Midbrain (tissue), 1 donor: Measurements from ENCODE around the gene ANXA4.
"Not testable (repeated sequence)": the region's sequence is repeated elsewhere in the genome, so short reads cannot be mapped to it uniquely, and the experiment has no call there.

Experiments
- DNase-seq: peaks from one replicate; lab custom pipeline; 2025; lab: John Stamatoyannopoulos, UW

ANXA4 gene

DNA sequence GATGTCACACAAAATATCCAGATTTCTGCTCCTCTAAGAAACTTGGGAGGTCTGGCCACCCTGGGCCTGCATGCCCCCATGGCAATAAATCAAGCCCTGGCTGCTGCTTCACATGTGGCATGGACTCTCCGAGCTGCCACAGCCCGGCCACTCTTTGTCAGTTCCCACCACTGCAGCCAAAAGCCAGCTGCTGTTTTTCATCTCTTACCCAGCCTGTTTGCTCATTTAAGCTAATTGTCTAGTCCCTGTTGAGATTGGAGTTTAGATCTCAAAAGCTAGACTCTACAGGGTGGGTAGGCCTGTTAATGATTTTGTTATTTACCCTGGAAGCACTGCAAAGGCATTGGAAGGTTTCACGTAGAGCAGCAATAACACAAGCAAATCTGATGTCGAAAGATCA lies 20.9 kb upstream of the ANXA4 start:
- no peak for DNase-seq

- DNase-seq: no peak
Measured at GRCh38 chr2:69723791-69724190, 18.1 kb upstream of the ANXA4 start.

DNA sequence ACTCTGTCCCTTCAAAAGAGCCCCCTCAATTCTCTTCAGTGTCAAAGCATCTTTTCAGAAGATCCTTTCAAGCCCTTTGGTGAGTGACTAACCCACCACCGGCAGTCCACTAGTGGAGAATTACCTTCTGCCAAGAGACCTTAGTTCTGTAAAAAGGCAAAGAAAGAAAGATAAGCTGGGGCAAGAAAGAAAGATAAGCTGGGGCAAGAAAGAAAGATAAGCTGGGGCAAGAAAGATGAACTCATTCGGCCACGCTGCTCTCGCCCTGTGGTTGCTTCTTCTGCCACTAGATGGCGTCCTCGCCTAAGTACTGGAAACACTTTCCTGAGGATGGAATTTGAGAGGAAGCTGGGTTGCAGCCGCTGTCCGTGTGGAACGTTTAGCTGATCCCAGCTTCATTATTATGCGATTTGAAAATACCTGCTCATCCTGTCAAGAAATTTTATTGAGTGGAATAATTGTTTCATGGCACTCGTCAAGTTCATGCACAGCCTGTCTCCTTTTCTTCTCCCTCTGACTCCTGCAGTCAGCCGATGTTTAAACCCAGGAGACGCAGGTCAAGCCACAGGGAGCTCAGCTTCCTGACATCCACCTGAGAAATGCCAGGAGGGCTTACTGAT lies 17.3 kb upstream of the ANXA4 start:
- peak; percentile 85 for DNase-seq

DNA sequence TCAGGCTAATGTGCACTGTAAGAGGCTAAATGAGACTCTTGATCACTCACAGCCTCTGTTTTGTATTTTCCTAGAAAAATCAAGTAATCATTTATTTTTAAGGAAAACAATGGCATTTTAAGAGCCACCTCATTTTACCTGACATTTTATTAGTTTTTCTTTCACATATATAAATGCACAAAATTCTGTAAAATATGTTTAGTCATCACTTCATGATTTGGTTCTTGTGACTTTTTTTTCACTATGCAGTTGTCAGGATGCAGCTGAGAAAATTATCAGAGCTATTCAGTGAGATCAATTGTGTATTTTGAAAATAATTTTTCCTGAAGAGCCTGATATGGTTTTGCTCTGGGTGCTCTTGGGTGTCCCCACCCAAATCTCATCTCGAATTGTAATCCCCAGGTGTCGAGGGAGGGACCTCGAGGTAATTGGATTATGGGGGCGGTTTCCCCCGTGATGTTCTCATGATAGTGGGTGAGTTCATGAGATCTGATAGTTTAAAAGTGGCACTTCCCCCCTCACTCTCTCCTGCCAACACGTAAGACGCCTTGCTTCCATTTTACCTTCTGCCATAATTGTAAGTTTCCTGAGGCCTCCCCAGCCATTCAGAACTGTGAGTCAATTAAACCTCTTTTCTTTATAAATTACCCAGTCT lies 16.1 kb upstream of the ANXA4 start:
- DNase-seq: no peak

- DNase-seq: no peak
Measured at GRCh38 chr2:69729266-69729665, 12.7 kb upstream of the ANXA4 start.

- no peak for DNase-seq
Measured at GRCh38 chr2:69729781-69730180, 12.2 kb upstream of the ANXA4 start.

- no peak for DNase-seq
Measured at GRCh38 chr2:69731147-69731970, 10.6 kb upstream of the ANXA4 start.

- DNase-seq: no peak
Measured at GRCh38 chr2:69733342-69734034, 8.4 kb upstream of the ANXA4 start.

GRCh38 chr2:69734035-69734611 lies 7.8 kb upstream of the ANXA4 start:
- DNase-seq: no peak

DNA sequence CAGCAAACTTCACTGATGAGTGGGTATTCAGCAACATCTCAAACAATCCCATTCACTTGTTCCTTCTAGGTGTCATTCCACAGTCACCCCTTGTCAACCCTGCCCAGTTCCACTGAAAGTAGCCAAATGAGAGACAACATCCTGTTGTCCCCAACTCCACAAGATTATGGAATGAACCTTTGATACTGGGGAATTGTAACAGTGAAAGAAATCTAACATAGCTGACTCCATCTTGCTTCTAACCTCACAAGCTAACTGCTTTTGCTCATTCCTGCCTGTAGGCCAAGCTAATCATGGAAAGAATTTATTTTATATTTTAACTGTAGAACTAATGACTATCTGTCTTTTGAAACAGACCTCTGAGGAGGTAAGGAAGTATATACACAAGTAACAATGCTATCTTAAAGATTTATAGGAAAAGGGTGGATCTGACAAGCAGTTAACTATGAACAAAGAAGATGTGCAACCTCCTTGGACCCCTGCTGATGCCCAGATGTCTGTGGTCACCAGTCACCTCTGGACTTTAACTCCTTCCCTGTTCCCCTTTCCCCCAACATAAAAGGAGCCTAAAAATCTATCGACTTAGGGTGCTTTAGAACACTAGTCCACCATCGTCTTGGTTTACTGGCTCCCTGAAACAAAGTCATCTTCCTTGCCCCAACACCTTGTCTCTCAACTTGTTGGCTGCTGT lies 6.9 kb upstream of the ANXA4 start:
- DNase-seq: no peak

- DNase-seq: no peak
Measured at GRCh38 chr2:69735686-69736085, 6.2 kb upstream of the ANXA4 start.

- not testable (repeated sequence) for DNase-seq
Measured at GRCh38 chr2:69738149-69738548, 3.8 kb upstream of the ANXA4 start.

DNA sequence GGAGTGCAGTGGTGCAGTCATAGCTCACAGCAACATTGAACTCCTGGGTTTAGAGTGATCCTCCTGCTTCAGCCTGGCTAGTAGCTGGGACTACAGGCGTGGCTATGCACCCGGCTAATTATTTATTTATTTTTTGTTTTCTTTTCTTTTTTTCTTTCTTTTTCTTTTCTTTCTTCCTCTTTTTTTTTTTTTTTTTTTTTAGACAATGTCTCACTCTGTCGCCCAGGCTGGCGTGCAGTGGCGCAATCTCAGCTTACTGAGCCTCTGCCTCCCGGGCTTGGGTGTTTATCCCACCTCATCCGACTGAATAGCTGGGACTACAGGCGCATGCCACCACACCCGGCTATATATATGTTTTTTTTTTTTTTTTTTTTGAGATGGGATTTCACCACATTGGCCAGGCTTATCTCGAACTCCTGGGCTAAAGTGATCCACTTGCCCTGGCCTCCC lies 1.4 kb upstream of the ANXA4 start:
- no peak for DNase-seq

DNA sequence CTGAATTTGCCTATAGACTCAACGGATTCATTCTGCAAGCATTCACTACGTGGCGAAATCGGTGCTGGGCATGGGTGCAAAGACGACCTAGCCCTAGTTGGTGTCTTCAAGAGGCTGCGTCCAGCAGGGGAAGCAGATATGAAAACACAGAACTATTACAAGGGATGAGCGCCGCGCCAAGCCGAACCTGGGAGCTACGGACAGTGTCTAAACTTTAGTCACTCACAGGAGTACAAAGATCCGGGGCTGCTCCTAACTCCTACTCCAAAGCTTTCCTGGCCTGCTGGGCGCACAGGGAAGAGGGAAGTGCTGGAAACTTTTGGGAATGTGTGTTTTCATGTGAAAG lies 732 bp upstream of the ANXA4 start:
- DNase-seq: no peak

DNA sequence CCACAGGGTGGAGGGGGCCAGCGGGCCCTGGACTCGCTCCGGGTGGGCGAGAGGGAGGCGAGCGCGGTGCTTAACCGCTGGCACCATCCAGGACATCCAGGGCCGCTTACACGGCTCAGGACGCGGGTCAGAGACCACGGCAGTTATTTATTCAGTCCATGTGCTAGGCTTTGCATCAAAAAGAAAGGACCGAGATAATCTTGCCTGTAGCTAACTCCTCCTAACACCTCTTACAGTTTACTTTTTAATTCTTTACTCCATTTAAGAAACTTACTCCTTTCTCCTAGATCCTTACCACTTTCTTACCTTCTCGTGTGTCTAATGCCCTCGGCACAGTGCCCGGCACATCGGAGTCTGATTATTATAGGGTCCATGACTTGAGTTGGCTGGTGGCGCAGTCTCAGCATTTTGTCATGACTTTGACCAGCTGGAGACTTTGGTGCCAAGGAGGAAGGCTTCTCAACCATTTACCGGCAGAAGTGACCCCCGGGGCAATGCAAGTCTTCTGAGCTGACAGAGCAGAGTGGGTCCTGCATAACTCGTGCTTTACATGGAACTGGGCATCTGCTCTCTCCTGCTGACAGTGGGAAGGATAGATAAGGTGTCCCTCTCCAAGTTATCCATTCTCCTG lies 503 bp downstream of the ANXA4 start:
- DNase-seq: no peak

GRCh38 chr2:69743847-69744264 lies 1.9 kb downstream of the ANXA4 start:
- no peak for DNase-seq

GRCh38 chr2:69744456-69744855 lies 2.5 kb downstream of the ANXA4 start:
- no peak for DNase-seq

- DNase-seq: no peak
Measured at GRCh38 chr2:69745035-69745434, 3.1 kb downstream of the ANXA4 start.

GRCh38 chr2:69750246-69750645 lies 8.3 kb downstream of the ANXA4 start:
- no peak for DNase-seq

DNA sequence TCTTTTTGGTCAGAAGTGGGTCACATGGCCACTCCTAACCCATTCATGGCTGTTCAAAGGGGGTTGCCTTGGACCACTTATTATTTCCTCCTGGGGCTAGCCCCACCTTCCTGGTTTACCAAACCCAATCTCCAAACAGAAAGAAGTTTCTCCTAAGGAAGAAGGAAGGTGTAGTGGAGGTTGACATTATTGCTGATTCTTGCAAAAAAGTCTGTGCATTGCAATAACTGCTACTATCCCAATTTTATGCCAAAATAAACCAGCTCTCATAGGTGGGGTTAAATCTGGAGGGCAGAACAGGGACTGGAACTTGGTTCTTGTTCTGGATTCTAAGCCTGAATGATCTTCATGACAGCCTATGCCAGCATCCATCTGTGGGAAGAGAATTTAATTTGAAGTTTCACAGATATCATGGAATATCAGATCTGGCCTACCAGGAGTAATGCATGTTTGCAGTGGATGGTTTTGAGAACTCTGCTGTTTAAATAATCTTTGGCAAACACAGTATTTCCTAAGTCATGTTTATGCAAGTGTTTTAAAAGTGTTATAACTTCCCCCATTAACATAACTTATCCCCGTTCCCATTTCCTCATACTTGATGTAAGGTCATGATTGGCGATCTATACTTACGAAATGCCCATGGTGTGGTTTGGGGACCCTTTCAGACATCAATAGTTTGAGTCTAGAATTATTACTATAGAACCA lies 11.9 kb downstream of the ANXA4 start:
- DNase-seq: no peak
